Epithelial cell of proximal tubule (primary cell): Measurements from ENCODE around the gene ZAP70. TPM values are rescaled to one million over a fixed set of nuclear protein-coding genes. Genes with fewer than 3 reads are reported as not detected.

Experiments used
- DNase-seq: peaks from one replicate; pipeline ENCODE4 v3.0.0-alpha.2; 2011; ENCODE audit warnings: low read depth
- H3K4me3 ChIP-seq: 2 replicates; pipeline ENCODE4 v1.5.1; 2011; ENCODE audit warnings: low read depth, mild to moderate bottlenecking, low read length
- CTCF ChIP-seq: conservative IDR thresholded peaks from 2 replicates; pipeline ENCODE4 v1.5.1; 2012; ENCODE audit warnings: low read depth, mild to moderate bottlenecking, low read length
- total RNA-seq: library from RNA; depleted of rRNA; stranded (reverse); fragments of >200 nt; gene quantifications from 2 replicates; pipeline ENCODE4 v1.2.3, GENCODE V29; 2015

Gene ZAP70
- total RNA-seq, 1 donor from 2014 or later, result not detected

GRCh38 chr2:97761192-97761591 lies 47.8 kb downstream of the ZAP70 start:
- H3K4me3 ChIP-seq, result no peak overlapping the region
- DNase-seq, result no peak
- TF ChIP-seq CTCF, result no peak

DNA sequence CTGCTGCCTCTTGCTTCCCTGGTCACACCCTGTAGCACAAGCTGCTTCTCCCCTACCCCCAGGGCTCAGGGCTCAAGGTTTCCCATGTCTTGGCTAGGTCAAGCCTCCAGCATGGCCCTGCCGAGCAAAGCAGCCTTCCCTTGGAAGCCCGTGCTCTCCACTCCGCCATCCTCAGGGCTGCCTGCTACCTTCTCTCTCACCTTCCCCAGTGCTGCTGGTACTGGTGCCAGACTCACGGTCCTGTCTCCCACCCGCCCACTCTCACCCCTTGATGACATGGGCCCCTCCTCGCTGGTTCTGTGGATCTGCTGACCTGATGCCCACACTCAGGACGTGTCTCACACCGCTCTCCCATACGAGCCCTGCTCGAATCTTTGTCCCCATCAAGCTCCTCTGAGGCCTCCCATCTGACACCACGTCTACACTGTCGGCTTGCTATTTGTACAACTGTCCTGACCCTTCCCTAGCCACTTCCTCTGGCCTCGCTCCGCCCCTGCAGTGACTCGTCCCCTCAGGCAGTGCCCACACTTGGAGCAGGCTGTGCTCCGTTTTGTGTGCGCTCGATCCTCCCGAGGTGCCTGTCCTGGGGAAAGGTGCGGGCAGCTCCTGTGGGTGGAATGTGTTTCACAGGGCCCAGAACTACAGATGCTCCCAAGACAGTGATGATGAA lies 49.9 kb downstream of the ZAP70 start:
- no peak overlapping the region for H3K4me3 ChIP-seq
- DNase-seq, result no peak
- no peak for TF ChIP-seq CTCF

DNA sequence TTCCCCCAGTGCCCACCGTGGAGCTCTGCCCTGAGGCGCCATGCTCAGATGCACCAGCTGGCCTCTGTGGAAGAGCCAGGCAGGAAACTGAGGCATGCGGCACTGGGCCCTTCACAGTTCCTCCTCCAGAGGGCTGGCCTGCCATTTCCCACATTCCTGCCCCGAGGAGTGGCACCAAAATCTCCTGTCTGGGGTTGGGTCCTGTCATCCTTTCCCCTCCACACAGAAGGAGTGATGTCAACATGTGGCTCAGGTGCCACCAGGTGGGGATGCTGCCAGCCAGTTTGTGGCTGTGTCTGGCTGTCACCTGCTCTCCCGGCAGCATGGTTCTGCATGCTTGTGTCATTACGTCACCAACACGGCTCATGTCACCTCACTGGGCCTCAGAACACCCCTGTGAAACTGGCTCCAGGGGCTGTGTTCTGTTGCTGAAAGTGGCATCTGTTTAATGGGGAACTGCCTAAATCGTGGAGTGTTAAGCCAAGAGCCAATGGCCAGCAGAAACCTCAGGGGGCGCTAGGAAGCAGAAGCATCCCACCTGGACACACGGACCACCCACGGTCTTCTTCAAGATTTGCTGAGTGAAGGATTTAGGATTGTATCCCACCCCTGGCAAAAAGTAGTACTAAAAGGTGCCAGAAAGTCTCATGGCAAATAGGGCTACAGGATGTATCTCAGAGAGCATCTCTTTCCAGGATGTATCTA lies 51.3 kb downstream of the ZAP70 start:
- no peak for DNase-seq
- H3K4me3 ChIP-seq, result no peak overlapping the region
- no peak for TF ChIP-seq CTCF

DNA sequence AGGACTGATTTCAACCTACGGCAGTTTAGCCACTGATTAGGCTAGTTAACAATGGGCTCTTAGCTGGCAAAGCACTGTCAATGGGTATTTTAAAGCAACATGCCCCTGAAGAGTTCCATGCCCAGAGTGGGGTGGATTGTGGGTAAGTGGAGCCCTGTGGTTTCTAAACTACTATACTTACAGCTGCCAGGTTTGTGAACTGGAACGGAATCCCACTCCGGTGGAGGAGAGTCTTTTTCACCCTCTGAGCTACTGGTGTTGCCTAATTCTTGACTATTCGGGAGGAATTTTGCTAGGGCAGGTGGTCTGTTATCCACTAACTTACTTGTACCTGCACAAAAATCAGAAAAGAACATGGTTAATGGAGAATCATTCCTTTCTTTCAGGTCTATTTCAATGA lies 52.6 kb downstream of the ZAP70 start:
- TF ChIP-seq CTCF, result no peak
- peak; percentile 39 for DNase-seq
- H3K4me3 ChIP-seq, result no peak overlapping the region

DNA sequence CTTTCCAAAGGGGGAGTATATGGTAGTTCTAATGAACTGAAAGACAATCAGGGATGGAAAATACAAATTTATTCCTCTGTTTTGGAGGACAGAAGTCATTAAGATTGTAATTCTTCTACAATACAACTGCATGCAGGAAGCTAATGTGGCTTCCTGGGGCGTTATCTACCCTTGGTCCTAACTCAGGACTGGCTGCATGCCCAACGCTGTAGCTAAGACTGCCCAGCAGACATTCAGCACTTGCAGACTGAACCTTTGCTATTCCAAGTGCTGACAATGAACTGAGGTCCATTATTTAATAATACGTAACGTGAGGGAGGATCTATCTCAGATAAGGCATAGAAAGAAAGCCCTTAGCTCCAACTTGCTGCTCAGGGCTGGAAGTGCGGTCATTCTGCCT lies 53.2 kb downstream of the ZAP70 start:
- DNase-seq, result no peak
- no peak for TF ChIP-seq CTCF
- H3K4me3 ChIP-seq, result no peak overlapping the region

DNA sequence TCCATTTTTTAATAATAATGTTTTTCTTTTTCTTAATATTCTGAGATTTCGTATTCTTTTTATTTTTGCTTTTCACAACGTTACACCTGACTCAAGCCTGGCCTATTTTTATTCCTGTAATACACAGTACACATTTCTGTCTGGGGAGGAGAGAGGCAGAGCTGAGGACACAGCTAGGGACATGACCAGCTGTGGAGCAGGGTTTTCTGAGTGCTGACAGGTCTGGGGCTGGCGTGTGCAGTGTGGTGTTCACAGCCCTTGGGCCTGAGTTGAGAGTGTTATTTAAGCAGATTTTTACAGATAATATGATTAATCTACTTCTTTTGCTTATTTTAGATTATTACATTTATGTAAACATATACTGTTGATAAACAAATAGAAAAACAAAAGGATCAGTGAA lies 55.9 kb downstream of the ZAP70 start:
- H3K4me3 ChIP-seq, result no peak overlapping the region
- TF ChIP-seq CTCF, result no peak
- no peak for DNase-seq

GRCh38 chr2:97769711-97770110 lies 56.3 kb downstream of the ZAP70 start:
- H3K4me3 ChIP-seq, result no peak overlapping the region
- DNase-seq, result no peak
- no peak for TF ChIP-seq CTCF
